Measurements from ENCODE around the gene ENTHD1. TPM values are rescaled to one million over a fixed set of nuclear protein-coding genes. Genes with fewer than 3 reads are reported as not detected.
"Not testable (repeated sequence)": the region's sequence is repeated elsewhere in the genome, so short reads cannot be mapped to it uniquely, and the experiment has no call there.

The ENTHD1 gene
- total RNA-seq, 4 donors from 2014 or later, result not detected

- intact Hi-C loops (cut with DNase I; ENCODE audit: low total_unique reads), result no loop called here
- no peak overlapping the region for H3K4me3 ChIP-seq (ENCODE audit: low read depth, poor library complexity, severe bottlenecking)
- TF ChIP-seq CTCF (IDR thresholded peaks at IDR 0.05), result no peak
- TF ChIP-seq POLR2A (IDR thresholded peaks at IDR 0.05), result no peak
- no peak for DNase-seq (ENCODE audit: low spot score in 2 of 2)
- WGBS, 2 donors, result 89 to 93% methylated on average over 3 of the region's 3 CpGs
Observed at GRCh38 chr22:39897841-39898240, 4.3 kb upstream of the ENTHD1 start.

- no peak overlapping the region for H3K4me3 ChIP-seq (ENCODE audit: low read depth, poor library complexity, severe bottlenecking)
- intact Hi-C loops (cut with DNase I; ENCODE audit: low total_unique reads), result no loop called here
- TF ChIP-seq POLR2A (IDR thresholded peaks at IDR 0.05), result no peak
- TF ChIP-seq CTCF (IDR thresholded peaks at IDR 0.05), result no peak
- WGBS, 2 donors, result 84 to 88% methylated on average over 6 of the region's 6 CpGs
- no peak for DNase-seq (ENCODE audit: low spot score in 2 of 2)
Observed at GRCh38 chr22:39896313-39896996, 2.9 kb upstream of the ENTHD1 start.

GRCh38 chr22:39895682-39896081, 2.1 kb upstream of the ENTHD1 start:
- TF ChIP-seq CTCF (IDR thresholded peaks at IDR 0.05) (no peak), POLR2A (IDR thresholded peaks at IDR 0.05) (no peak)
- no peak for DNase-seq (ENCODE audit: low spot score in 2 of 2)
- H3K4me3 ChIP-seq (ENCODE audit: low read depth, poor library complexity, severe bottlenecking), result no peak overlapping the region
- intact Hi-C loops (cut with DNase I; ENCODE audit: low total_unique reads), result no loop called here
- WGBS, 2 donors, result 84 to 96% methylated on average over 1 of the region's 1 CpG

GRCh38 chr22:39894554-39895092, 1.1 kb upstream of the ENTHD1 start:
- no peak overlapping the region for H3K4me3 ChIP-seq (ENCODE audit: low read depth, poor library complexity, severe bottlenecking)
- DNase-seq (ENCODE audit: low spot score in 2 of 2), result no peak
- TF ChIP-seq POLR2A (IDR thresholded peaks at IDR 0.05) (no peak), CTCF (IDR thresholded peaks at IDR 0.05) (no peak)
- WGBS, 2 donors, result 65 to 74% methylated on average over 7 of the region's 7 CpGs
- intact Hi-C loops (cut with DNase I; ENCODE audit: low total_unique reads), result no loop called here

- H3K4me3 ChIP-seq (ENCODE audit: low read depth, poor library complexity, severe bottlenecking); DNase-seq (ENCODE audit: low spot score in 2 of 2); intact Hi-C loops (cut with DNase I; ENCODE audit: low total_unique reads): not testable (repeated sequence)
- WGBS, 2 donors, result 79 to 91% methylated on average over 3 of the region's 3 CpGs
Observed at GRCh38 chr22:39889924-39890323, 3.6 kb downstream of the ENTHD1 start.

GRCh38 chr22:39883057-39883456, 10.5 kb downstream of the ENTHD1 start:
- H3K4me3 ChIP-seq (ENCODE audit: low read depth, poor library complexity, severe bottlenecking), result no peak overlapping the region
- 65 to 79% methylated on average over 1 of the region's 1 CpG for WGBS, 2 donors
- no peak for DNase-seq (ENCODE audit: low spot score in 2 of 2)
- intact Hi-C loops (cut with DNase I; ENCODE audit: low total_unique reads), result no loop called here
- TF ChIP-seq CTCF (IDR thresholded peaks at IDR 0.05), result no peak
- no peak for TF ChIP-seq POLR2A (IDR thresholded peaks at IDR 0.05)
